AG04449 (cell line): Measurements from ENCODE around the gene DTWD2.
"Not testable (repeated sequence)": the region's sequence is repeated elsewhere in the genome, so short reads cannot be mapped to it uniquely, and the experiment has no call there.

Experiments used
- CTCF ChIA-PET: fragments of 350-600 bp; formaldehyde crosslinking; extraction: SDS; loops from one replicate; lab custom pipeline; 2021; ENCODE audit warnings: antibody characterized with exemption; lab: Yijun Ruan, JAX
- POLR2A ChIA-PET: fragments of 400-600, 350-600 bp; formaldehyde crosslinking; extraction: SDS; loops from one replicate; lab custom pipeline; 2020; ENCODE audit warnings: antibody characterized with exemption, inconsistent platforms; lab: Yijun Ruan, JAX
- DNase-seq: peaks from one replicate; pipeline ENCODE4 v3.0.0-alpha.2; 2010; ENCODE audit warnings: low read depth, low spot score
- H3K4me3 ChIP-seq: 2 replicates; pipeline ENCODE4 v1.5.1; 2011; ENCODE audit warnings: low read depth, mild to moderate bottlenecking, control low read depth, low read length
- CTCF ChIP-seq: IDR thresholded peaks from one replicate; pipeline ENCODE4 v1.5.1; 2011; ENCODE audit warnings: mild to moderate bottlenecking, moderate library complexity, low read length, control low read depth, inconsistent platforms; ENCODE audit not compliant: insufficient read depth; ENCODE audit errors: missing control alignments

The DTWD2 gene

GRCh38 chr5:118919016-118919415 lies 69.3 kb downstream of the DTWD2 start:
- peak; percentile 3 for DNase-seq
- POLR2A ChIA-PET: no interaction called here
- no peak overlapping the region for H3K4me3 ChIP-seq
- CTCF ChIA-PET: no interaction called here
- TF ChIP-seq CTCF: no peak

- TF ChIP-seq CTCF: no peak
- H3K4me3 ChIP-seq: no peak overlapping the region
- CTCF ChIA-PET: no interaction called here
- POLR2A ChIA-PET: no interaction called here
- DNase-seq: no peak
Observed at GRCh38 chr5:118918232-118918631, 70.1 kb downstream of the DTWD2 start.

- POLR2A ChIA-PET, CTCF ChIA-PET, H3K4me3 ChIP-seq: not testable (repeated sequence)
Observed at GRCh38 chr5:118907536-118907935, 80.8 kb downstream of the DTWD2 start.

GRCh38 chr5:118906947-118907346 lies 81.4 kb downstream of the DTWD2 start:
- ChIA-PET CTCF (no interaction called here), POLR2A (no interaction called here)
- no peak for DNase-seq
- no peak overlapping the region for H3K4me3 ChIP-seq
- no peak for TF ChIP-seq CTCF

More at GRCh38 chr5:118907536-118907935, 80.8 kb downstream of the DTWD2 start:
- DNase-seq: not testable (repeated sequence)

- TF ChIP-seq CTCF: no peak
- DNase-seq: no peak
- ChIA-PET CTCF (no interaction called here), POLR2A (no interaction called here)
- no peak overlapping the region for H3K4me3 ChIP-seq
Observed at GRCh38 chr5:118905196-118905595, 83.2 kb downstream of the DTWD2 start.

- no peak overlapping the region for H3K4me3 ChIP-seq
- CTCF ChIA-PET: no interaction called here
- POLR2A ChIA-PET: no interaction called here
- no peak for DNase-seq
- TF ChIP-seq CTCF: no peak
Observed at GRCh38 chr5:118902656-118903438, 85.5 kb downstream of the DTWD2 start.

GRCh38 chr5:118894709-118895108 lies 93.6 kb downstream of the DTWD2 start:
- CTCF ChIA-PET: no interaction called here
- no peak for TF ChIP-seq CTCF
- POLR2A ChIA-PET: no interaction called here
- no peak for DNase-seq
- no peak overlapping the region for H3K4me3 ChIP-seq
